ENCODE results near the gene NRXN3. TPM values are rescaled to one million over a fixed set of nuclear protein-coding genes. Genes with fewer than 3 reads are reported as not detected.
"Not testable (repeated sequence)": the region's sequence is repeated elsewhere in the genome, so short reads cannot be mapped to it uniquely, and the experiment has no call there.

NRXN3 gene
- total and polyA plus RNA-seq, 8 donors = 0.53 to 2.5 (median 1.5) TPM

GRCh38 chr14:79011091-79011919 lies 841.1 kb downstream of the NRXN3 start:
- peak in 1 of 6 donors; percentile 13 for DNase-seq
- Histone ChIP-seq H3K9me3 (no peaks in the 10 kb centered on the region), H3K4me3 (no peak overlapping the region), H3K4me1 (no peaks in the 10 kb centered on the region), H3K27me3 (no peaks in the 10 kb centered on the region), H3K36me3 (no peaks in the 10 kb centered on the region), H3K27ac (no peak overlapping the region)
- intact Hi-C loops (cut with DNase I) = no loop called here
- peak in 2 of 4 donors; percentile 36 to 43 for TF ChIP-seq CTCF (IDR thresholded peaks at IDR 0.05)
- 31 to 35% methylated on average over 8 of the region's 8 CpGs for WGBS, 2 donors
- FAIRE-seq = no peak
- ATAC-seq = peak; percentile 24 to 62 (median 52)

- ATAC-seq = no peak
- no peaks in the 10 kb centered on the region for H3K36me3 ChIP-seq
- H3K4me1 ChIP-seq = no peaks in the 10 kb centered on the region
- no peak for TF ChIP-seq CTCF (IDR thresholded peaks at IDR 0.05)
- H3K27ac ChIP-seq = no peak overlapping the region
- H3K9me3 ChIP-seq = no peaks in the 10 kb centered on the region
- H3K4me3 ChIP-seq = no peak overlapping the region
- DNase-seq = no peak
- no peak for FAIRE-seq
- H3K27me3 ChIP-seq = no peaks in the 10 kb centered on the region
- intact Hi-C loops (cut with DNase I) = no loop called here
These were observed 841.7 kb downstream of the NRXN3 start for GRCh38 chr14:79011920-79012204.

DNA sequence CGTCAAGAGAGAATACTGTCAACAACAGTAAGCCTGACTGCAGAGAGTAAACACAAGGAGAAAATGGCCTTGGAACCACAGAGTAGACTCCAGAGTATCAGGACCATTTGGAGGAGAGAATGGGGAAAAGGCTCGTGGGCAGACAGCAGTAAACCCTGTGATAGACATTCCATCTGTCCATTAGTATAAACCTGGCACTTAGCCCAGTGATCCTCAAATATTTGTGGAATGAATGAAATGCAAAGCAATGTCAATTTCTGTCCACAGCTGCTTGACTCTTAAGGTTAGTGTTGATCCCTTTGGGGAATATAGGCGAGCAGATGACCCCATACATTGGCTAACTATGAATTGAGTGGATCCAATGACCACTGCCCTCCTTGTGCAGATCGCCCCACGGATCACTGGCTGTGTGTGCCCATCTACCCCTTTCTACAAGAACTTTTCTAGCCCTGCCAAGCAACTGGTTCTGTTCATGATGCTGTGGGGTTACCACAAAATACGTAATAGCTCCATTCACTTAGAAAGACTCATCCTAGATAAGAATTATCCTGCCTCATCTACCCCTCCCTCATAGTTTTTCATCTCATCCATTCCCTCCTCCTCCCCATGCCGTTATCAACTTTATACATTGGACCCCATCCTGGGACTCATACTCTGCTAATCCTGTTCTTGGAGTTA lies 846.8 kb downstream of the NRXN3 start:
- 59 to 65% methylated on average over 7 of the region's 7 CpGs for WGBS, 2 donors
- Histone ChIP-seq H3K9me3 (no peaks in the 10 kb centered on the region), H3K4me1 (no peaks in the 10 kb centered on the region), H3K4me3 (no peak overlapping the region), H3K36me3 (no peaks in the 10 kb centered on the region), H3K27me3 (no peaks in the 10 kb centered on the region), H3K27ac (no peak overlapping the region)
- FAIRE-seq (no peak), ATAC-seq (peak in 1 of 4 donors; percentile 36), DNase-seq (no peak)
- intact Hi-C loops (cut with DNase I) = no loop called here
- TF ChIP-seq CTCF (IDR thresholded peaks at IDR 0.05) = no peak

DNA sequence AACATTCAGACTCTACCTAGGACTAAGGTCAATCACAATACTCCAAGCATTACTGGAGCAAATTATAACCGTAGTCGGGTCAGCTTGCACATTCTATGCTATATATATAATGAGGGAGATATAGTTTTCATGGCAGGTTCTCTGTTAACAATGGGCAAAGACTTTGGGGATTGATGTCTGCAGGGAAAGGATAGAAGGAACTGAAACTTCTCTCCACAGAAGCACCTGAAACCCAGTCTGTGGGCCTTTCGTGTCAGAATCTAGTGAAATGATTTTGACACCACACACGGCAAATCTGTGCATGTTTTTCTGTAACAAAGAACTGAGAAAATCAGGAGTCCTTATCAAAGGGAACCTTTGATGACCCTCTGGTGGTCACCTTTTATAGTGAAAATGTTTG lies 847.4 kb downstream of the NRXN3 start:
- no peaks in the 10 kb centered on the region for H3K4me1 ChIP-seq
- FAIRE-seq (no peak), DNase-seq (no peak), ATAC-seq (no peak)
- H3K27ac ChIP-seq = no peak overlapping the region
- no peaks in the 10 kb centered on the region for H3K27me3 ChIP-seq
- no peak for TF ChIP-seq CTCF (IDR thresholded peaks at IDR 0.05)
- intact Hi-C loops (cut with DNase I) = no loop called here
- H3K9me3 ChIP-seq = no peaks in the 10 kb centered on the region
- no peaks in the 10 kb centered on the region for H3K36me3 ChIP-seq
- H3K4me3 ChIP-seq = no peak overlapping the region
- 93 to 94% methylated on average over 4 of the region's 4 CpGs for WGBS, 2 donors

- Histone ChIP-seq H3K36me3 (no peaks in the 10 kb centered on the region), H3K9me3 (no peaks in the 10 kb centered on the region), H3K4me1 (no peaks in the 10 kb centered on the region), H3K27me3 (no peaks in the 10 kb centered on the region), H3K4me3 (no peak overlapping the region), H3K27ac (no peak overlapping the region)
- 48 to 50% methylated on average over 2 of the region's 2 CpGs for WGBS, 2 donors
- no peak for DNase-seq
- no peak for TF ChIP-seq CTCF (IDR thresholded peaks at IDR 0.05)
- FAIRE-seq = no peak
- no peak for ATAC-seq
- intact Hi-C loops (cut with DNase I) = no loop called here
These were observed 848.7 kb downstream of the NRXN3 start for GRCh38 chr14:79018836-79019235.

DNA sequence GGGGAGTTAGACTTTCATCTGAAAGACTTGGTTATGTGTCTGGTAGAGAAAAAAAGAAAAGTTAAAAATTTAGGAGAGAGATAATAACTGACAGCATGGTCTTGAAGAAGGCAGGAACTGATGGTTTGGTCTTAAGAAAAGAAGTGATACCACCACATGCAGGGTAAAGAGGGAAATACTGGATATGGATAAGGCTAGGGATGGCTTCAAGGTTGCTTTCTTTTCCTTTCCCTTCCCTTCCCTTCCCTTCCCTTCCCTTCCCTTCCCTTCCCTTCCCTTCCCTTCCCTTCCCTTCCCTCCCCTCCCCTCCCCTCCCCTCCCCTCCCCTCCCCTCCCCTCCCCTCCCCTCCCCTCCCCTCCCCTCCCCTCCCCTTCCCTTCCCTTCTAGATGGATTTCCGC lies 849.7 kb downstream of the NRXN3 start:
- WGBS, 2 donors = 88% methylated on average over 1 of the region's 1 CpG; no CpG with 5 or more reads in 1 of the 2 donors
- H3K9me3 ChIP-seq; H3K27ac ChIP-seq; H3K4me3 ChIP-seq; H3K36me3 ChIP-seq; H3K4me1 ChIP-seq; intact Hi-C loops (cut with DNase I); DNase-seq; H3K27me3 ChIP-seq; FAIRE-seq; ATAC-seq: not testable (repeated sequence)

Data from pancreas (tissue), 10 donors.